Cardiac fibroblast (primary cell): ENCODE data around the gene GABRG2.

Source experiments
- DNase-seq, 2 donors: peaks; one replicate each; pipeline versions ENCODE4 v3.0.0 to v3.0.0-alpha.2; 2010; ENCODE audit warnings: low read depth in 2 of 2
- H3K4me3 ChIP-seq, 2 donors: replicated peaks in 1 of 2; 1 replicate in 1 of 2; 2 replicates in 1 of 2; pipeline ENCODE4 v1.5.1; 2011; ENCODE audit warnings: low read depth in 2 of 2, low read length in 2 of 2, mild to moderate bottlenecking in 2 of 2, moderate library complexity in 1 of 2
- CTCF ChIP-seq: IDR thresholded peaks from one replicate; pipeline ENCODE4 v1.5.1; 2011; ENCODE audit warnings: low read depth, mild to moderate bottlenecking, low read length, inconsistent platforms

GABRG2 gene

GRCh38 chr5:162119801-162120200 lies 52.2 kb downstream of the GABRG2 start:
- no peak for DNase-seq
- no peak overlapping the region for H3K4me3 ChIP-seq
- no peak for TF ChIP-seq CTCF

- TF ChIP-seq CTCF: no peak
- no peak overlapping the region for H3K4me3 ChIP-seq
- no peak for DNase-seq
Observed at GRCh38 chr5:162128117-162128516, 60.5 kb downstream of the GABRG2 start.

GRCh38 chr5:162132348-162132747 lies 64.8 kb downstream of the GABRG2 start:
- DNase-seq: no peak
- no peak for TF ChIP-seq CTCF
- no peak overlapping the region for H3K4me3 ChIP-seq

DNA sequence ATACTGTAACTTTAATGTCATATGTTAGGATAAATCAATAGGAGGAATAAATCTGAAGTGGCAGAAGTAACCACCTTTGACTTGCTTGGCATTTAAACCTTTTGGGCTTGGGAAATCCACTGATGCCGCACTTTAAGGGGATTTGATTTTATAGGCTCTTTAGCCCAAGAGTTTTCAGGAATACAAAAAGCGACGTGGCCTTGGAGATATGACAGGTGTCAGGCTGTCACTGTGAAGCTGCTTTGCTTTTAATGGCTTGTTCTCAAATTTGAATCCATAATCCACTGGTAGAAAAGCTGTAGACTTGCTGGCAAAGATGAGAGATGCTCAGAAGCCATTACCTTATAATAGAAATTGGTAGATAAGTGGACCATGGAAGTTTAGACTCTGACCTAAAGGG lies 71.6 kb downstream of the GABRG2 start:
- no peak for TF ChIP-seq CTCF
- DNase-seq: no peak
- H3K4me3 ChIP-seq: no peak overlapping the region

- DNase-seq: no peak
- no peak overlapping the region for H3K4me3 ChIP-seq
- TF ChIP-seq CTCF: no peak
Observed at GRCh38 chr5:162154242-162154641, 86.7 kb downstream of the GABRG2 start.

DNA sequence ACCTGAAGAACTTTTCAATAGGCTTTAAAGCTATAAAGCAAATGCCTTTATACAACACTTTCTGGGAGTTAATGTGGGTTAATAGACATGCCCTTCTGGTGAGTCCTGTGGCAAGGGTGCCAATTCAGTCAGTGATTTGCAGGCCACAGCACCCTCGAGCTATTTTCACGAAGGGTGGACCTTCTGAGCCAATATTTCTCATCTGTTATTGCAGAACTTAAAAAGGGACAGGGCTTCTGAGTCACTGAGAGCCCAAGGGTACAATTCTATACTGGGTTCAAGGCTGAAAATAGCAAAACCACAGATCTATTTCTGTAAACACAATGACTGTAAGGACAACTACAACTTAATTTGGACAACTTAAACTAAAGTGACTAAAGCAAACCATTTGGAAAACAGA lies 92.8 kb downstream of the GABRG2 start:
- no peak for TF ChIP-seq CTCF
- DNase-seq: no peak

GRCh38 chr5:162163663-162164062 lies 96.1 kb downstream of the GABRG2 start:
- no peak for DNase-seq
- no peak for TF ChIP-seq CTCF
- no peak overlapping the region for H3K4me3 ChIP-seq

More for the DNA sequence above, 92.8 kb downstream of the GABRG2 start:
- H3K4me3 ChIP-seq: no peak overlapping the region
